ENCODE results near the gene VPS37C.

- TF ChIP-seq, protein P1, sequence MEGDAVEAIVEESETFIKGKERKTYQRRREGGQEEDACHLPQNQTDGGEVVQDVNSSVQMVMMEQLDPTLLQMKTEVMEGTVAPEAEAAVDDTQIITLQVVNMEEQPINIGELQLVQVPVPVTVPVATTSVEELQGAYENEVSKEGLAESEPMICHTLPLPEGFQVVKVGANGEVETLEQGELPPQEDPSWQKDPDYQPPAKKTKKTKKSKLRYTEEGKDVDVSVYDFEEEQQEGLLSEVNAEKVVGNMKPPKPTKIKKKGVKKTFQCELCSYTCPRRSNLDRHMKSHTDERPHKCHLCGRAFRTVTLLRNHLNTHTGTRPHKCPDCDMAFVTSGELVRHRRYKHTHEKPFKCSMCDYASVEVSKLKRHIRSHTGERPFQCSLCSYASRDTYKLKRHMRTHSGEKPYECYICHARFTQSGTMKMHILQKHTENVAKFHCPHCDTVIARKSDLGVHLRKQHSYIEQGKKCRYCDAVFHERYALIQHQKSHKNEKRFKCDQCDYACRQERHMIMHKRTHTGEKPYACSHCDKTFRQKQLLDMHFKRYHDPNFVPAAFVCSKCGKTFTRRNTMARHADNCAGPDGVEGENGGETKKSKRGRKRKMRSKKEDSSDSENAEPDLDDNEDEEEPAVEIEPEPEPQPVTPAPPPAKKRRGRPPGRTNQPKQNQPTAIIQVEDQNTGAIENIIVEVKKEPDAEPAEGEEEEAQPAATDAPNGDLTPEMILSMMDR (IDR thresholded peaks at IDR 0.05): no peak
- no peak for TF ChIP-seq POLR2A (IDR thresholded peaks at IDR 0.05)
- no peak for TF ChIP-seq POLR2AphosphoS5 (IDR thresholded peaks at IDR 0.05)
These were observed 50.8 kb downstream of the VPS37C start for GRCh38 chr11:61110255-61111049.

Measured in breast epithelium (tissue), 3 donors.